Measurements from ENCODE around the gene HAL.

Gene HAL

GRCh38 chr12:95996034-95996658 lies at the start of gene HAL:
Gene HAL, minus strand, starts transcription at chr12:95996344. Its CDS starts 434 bp downstream, at chr12:95995910.
- FAIRE-seq: no peak

GRCh38 chr12:96045566-96045965 lies 49.4 kb upstream of the HAL start:
- FAIRE-seq: no peak

GRCh38 chr12:96044943-96045290 lies 48.8 kb upstream of the HAL start:
- no peak for FAIRE-seq

- FAIRE-seq: no peak
Measured at GRCh38 chr12:96044017-96044942, 48.1 kb upstream of the HAL start.

- FAIRE-seq: no peak
Measured at GRCh38 chr12:96041181-96041580, 45.0 kb upstream of the HAL start.

GRCh38 chr12:96040305-96041133 lies 44.4 kb upstream of the HAL start:
- no peak for FAIRE-seq

- no peak for FAIRE-seq
Measured at GRCh38 chr12:96039516-96039915, 43.4 kb upstream of the HAL start.

GRCh38 chr12:96036765-96037455 lies 40.8 kb upstream of the HAL start:
- FAIRE-seq: no peak

- FAIRE-seq: peak; percentile 96
Measured at GRCh38 chr12:96035283-96036236, 39.4 kb upstream of the HAL start, which contains the start of gene LTA4H. Gene LTA4H, minus strand, starts transcription at chr12:96035587. Its CDS starts 68 bp downstream, at chr12:96035519.

GRCh38 chr12:96034621-96035282 lies 38.6 kb upstream of the HAL start:
- no peak for FAIRE-seq

- no peak for FAIRE-seq
Measured at GRCh38 chr12:96033549-96034389, 37.6 kb upstream of the HAL start.

GRCh38 chr12:96029826-96030225 lies 33.7 kb upstream of the HAL start:
- no peak for FAIRE-seq

GRCh38 chr12:96028538-96028937 lies 32.4 kb upstream of the HAL start:
- FAIRE-seq: no peak

GRCh38 chr12:96026331-96026730 lies 30.2 kb upstream of the HAL start:
- no peak for FAIRE-seq

- FAIRE-seq: no peak
Measured at GRCh38 chr12:96025518-96025917, 29.4 kb upstream of the HAL start.

GRCh38 chr12:96020314-96021003 lies 24.3 kb upstream of the HAL start:
- no peak for FAIRE-seq

- no peak for FAIRE-seq
Measured at GRCh38 chr12:96015672-96016071, 19.5 kb upstream of the HAL start.

GRCh38 chr12:96014943-96015599 lies 18.9 kb upstream of the HAL start:
- FAIRE-seq: no peak

GRCh38 chr12:96007729-96008128 lies 11.6 kb upstream of the HAL start:
- FAIRE-seq: no peak
